GM18873 (cell line): ENCODE measurements around the gene SHISA9.
"Not testable (repeated sequence)": the region's sequence is repeated elsewhere in the genome, so short reads cannot be mapped to it uniquely, and the experiment has no call there.

Experiments
- ATAC-seq: cut with Tn5 transposase; IDR thresholded peaks from one replicate; pipeline ENCODE4 v1.9.1; 2021; ENCODE audit warnings: mild to moderate bottlenecking, moderate library complexity, moderate number of reproducible peaks; ENCODE audit not compliant: unreplicated experiment, low FRiP score

SHISA9 gene

GRCh38 chr16:12901597-12902461, at the start of gene SHISA9:
Gene SHISA9, plus strand, starts transcription at chr16:12901598.
- no peak for ATAC-seq

GRCh38 chr16:12853972-12854371, 47.4 kb upstream of the SHISA9 start:
- no peak for ATAC-seq

- ATAC-seq, result not testable (repeated sequence)
Measured at GRCh38 chr16:12857435-12857834, 44.0 kb upstream of the SHISA9 start.

GRCh38 chr16:12862327-12862726, 39.1 kb upstream of the SHISA9 start:
- ATAC-seq, result no peak

DNA sequence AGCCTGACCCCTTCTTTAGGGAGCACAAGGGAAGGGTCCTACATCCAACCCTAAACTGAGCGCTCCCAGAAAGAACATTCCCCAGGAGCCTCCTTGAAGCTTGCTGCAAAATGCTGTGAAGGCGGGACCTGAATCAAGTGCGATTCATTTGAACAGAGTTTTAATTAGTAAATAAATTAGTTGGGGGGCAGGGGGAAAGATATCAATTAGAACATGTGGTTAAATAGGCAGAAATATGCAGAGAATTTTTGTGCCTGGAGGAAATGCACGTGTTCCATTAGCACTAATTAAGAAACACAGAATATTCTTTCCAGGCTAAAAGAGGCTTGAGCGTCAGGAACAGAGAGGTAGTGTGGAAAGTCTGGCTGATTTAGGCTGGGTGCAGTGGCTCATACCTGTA, 38.5 kb upstream of the SHISA9 start:
- no peak for ATAC-seq

GRCh38 chr16:12866981-12867551, 34.3 kb upstream of the SHISA9 start:
- no peak for ATAC-seq

GRCh38 chr16:12868169-12868568, 33.2 kb upstream of the SHISA9 start:
- ATAC-seq, result no peak

GRCh38 chr16:12868788-12869187, 32.6 kb upstream of the SHISA9 start:
- no peak for ATAC-seq

- no peak for ATAC-seq
Measured at GRCh38 chr16:12869698-12870427, 31.5 kb upstream of the SHISA9 start.

DNA sequence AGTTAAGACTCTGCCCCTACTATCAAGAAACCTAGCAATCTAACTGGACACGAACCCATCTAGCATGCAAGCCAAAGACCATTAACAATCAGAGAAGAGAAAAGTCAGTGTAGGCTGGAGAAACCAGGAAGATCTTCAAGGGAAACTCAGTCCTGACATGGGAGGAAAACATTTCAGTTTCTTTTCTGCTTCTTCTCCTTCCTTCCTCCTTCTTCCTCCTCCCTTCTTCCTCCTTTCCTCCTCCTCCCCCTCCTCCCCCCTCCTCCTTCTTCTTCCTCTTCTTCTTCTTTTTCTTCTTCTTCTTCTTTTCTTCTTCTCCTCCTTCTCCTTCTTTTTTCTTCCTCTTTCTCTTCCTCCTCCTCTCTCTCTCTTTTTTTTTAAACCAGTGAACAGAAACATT, 29.6 kb upstream of the SHISA9 start:
- no peak for ATAC-seq

DNA sequence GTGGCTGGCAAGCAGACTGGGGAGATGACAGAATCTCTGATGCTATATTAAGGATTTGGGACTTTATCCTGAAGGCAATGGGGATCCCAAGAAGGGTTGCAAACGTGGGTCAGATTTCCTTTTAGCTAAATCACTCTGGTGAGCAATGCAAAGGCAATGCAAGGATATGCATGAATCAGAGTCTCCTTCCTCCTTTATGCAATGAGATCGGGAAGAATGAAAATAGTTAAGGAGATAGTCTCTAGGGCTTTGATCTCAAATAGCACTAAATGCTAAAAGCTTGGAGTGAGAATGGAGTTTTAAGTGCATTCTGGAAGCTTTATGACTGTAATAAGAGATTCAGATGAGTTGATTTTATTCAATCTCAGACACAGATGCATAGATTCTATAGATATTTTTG, 27.2 kb upstream of the SHISA9 start:
- ATAC-seq, result no peak

DNA sequence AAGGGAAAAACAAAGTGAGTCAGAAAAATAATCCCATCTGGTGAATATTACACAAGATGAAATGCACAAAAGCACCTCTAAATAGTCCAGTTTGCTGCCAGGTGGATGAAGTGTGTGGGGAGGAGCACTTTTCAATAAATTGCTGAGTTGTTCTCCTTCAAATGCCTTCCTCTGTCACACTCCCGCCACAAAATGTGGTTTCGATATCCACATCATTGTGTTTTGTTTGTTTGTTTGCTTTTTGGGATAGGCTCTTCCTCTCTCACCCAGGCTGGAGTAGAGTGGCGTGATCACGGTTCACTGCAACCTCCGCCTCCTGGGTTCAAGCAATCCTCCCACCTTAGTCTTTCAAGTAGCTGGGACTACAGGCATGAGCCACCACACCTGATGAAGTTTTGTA, 24.6 kb upstream of the SHISA9 start:
- ATAC-seq, result no peak

GRCh38 chr16:12878973-12879372, 22.4 kb upstream of the SHISA9 start:
- no peak for ATAC-seq

GRCh38 chr16:12879812-12880211, 21.6 kb upstream of the SHISA9 start:
- ATAC-seq, result no peak

- ATAC-seq, result no peak
Measured at GRCh38 chr16:12881182-12881581, 20.2 kb upstream of the SHISA9 start.

- ATAC-seq, result no peak
Measured at GRCh38 chr16:12881740-12882139, 19.7 kb upstream of the SHISA9 start.

GRCh38 chr16:12885742-12886141, 15.7 kb upstream of the SHISA9 start:
- ATAC-seq, result no peak

DNA sequence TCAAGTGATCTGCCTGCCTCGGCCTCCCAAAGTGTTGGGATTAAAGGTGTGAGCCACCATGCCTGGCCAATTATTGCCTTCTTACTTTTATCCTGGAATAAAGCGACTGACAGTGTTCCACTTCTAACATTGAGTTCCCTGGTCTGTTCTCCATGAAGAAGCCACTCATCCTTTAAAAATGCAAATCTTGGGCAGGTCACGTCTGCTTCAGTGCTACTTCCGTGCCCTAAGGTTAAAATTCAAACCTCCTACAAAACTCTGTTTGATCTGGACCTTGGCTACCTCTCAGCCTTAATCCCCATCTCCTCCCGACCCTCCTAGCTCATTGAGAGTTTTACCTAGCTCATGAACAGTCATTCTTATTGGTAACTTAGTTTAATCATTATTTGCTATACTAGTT, 9.6 kb upstream of the SHISA9 start:
- ATAC-seq, result no peak

GRCh38 chr16:12893050-12893750, 8.2 kb upstream of the SHISA9 start:
- ATAC-seq, result no peak

DNA sequence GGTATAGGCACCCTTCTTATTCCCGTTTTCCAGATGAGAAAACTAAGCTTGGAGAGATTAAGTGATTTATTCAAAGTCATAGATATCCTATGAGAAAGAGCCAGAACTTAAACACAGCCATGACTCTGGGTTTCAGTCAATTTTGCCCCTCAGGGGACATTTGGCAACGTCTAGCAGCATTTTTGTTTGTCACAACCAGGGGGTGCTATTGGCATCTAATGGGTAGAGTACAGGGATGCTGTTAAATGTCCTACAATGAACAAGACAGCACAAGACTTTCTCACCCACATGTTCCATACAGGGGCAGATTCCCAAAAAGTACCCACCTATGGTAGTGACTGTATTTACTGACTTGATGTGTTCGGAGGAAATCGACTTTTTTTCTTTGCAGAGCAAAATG, 4.8 kb upstream of the SHISA9 start:
- ATAC-seq, result no peak

- no peak for ATAC-seq
Measured at GRCh38 chr16:12898551-12898950, 2.8 kb upstream of the SHISA9 start.
